AG09319 (cell line): ENCODE results near the gene CBY2.
"Not testable (repeated sequence)": the region's sequence is repeated elsewhere in the genome, so short reads cannot be mapped to it uniquely, and the experiment has no call there.

Experiments used
- DNase-seq: peaks from one replicate; pipeline ENCODE4 v3.0.0-alpha.2; 2010; ENCODE audit warnings: low read depth; ENCODE audit errors: extremely low read depth
- CTCF ChIP-seq: IDR thresholded peaks from 2 replicates; pipeline ENCODE4 v1.5.1; 2011; ENCODE audit warnings: low read depth, mild to moderate bottlenecking, inconsistent platforms, low read length, moderate library complexity

Gene CBY2

GRCh38 chr13:45742985-45743384, 40.9 kb downstream of the CBY2 start:
- TF ChIP-seq CTCF: no peak

GRCh38 chr13:45744979-45745378, 42.9 kb downstream of the CBY2 start:
- TF ChIP-seq CTCF: no peak
- DNase-seq: no peak

More at GRCh38 chr13:45742985-45743384, 40.9 kb downstream of the CBY2 start:
- DNase-seq: no peak

GRCh38 chr13:45747071-45747470, 45.0 kb downstream of the CBY2 start:
- no peak for DNase-seq
- TF ChIP-seq CTCF: no peak

GRCh38 chr13:45748941-45749759, 47.0 kb downstream of the CBY2 start:
- no peak for DNase-seq
- no peak for TF ChIP-seq CTCF

- TF ChIP-seq CTCF: no peak
- no peak for DNase-seq
Observed at GRCh38 chr13:45750566-45750965, 48.4 kb downstream of the CBY2 start.

GRCh38 chr13:45751885-45752284, 49.8 kb downstream of the CBY2 start:
- no peak for DNase-seq
- TF ChIP-seq CTCF: no peak

GRCh38 chr13:45752510-45752909, 50.4 kb downstream of the CBY2 start:
- TF ChIP-seq CTCF: no peak
- no peak for DNase-seq

- not testable (repeated sequence) for DNase-seq
Observed at GRCh38 chr13:45756498-45756897, 54.4 kb downstream of the CBY2 start.

- DNase-seq: not testable (repeated sequence)
Observed at GRCh38 chr13:45757589-45757988, 55.5 kb downstream of the CBY2 start.
